H9 (cell line): ENCODE measurements around the gene SPEN. TPM values are rescaled to one million over a fixed set of nuclear protein-coding genes. Genes with fewer than 3 reads are reported as not detected.
A peak's percentile ranks its signal among the peaks of the same experiment; 100 is the strongest.

Experiments
- DNase-seq: peaks from one replicate; pipeline ENCODE4 v3.0.0-alpha.2; 2017
- H2AFZ ChIP-seq: one replicate; pipeline ENCODE4 v1.6.1; 2013; ENCODE audit warnings: mild to moderate bottlenecking, low read length, control low read depth, moderate library complexity
- H2AK5ac ChIP-seq: 2 replicates; pipeline ENCODE4 v1.6.1; 2013; ENCODE audit warnings: low read length, control low read depth, mixed read lengths; ENCODE audit not compliant: insufficient read length
- H2BK120ac ChIP-seq: one replicate; pipeline ENCODE4 v1.6.1; 2013; ENCODE audit warnings: low read depth, mild to moderate bottlenecking, low read length, control low read depth, inconsistent platforms; ENCODE audit not compliant: poor library complexity, severe bottlenecking
- H2BK12ac ChIP-seq: 2 replicates; pipeline ENCODE4 v1.6.1; 2013; ENCODE audit warnings: low read length, control low read depth, mixed read lengths, low read depth; ENCODE audit not compliant: insufficient read length
- H2BK15ac ChIP-seq: 2 replicates; pipeline ENCODE4 v1.6.1; 2013; ENCODE audit warnings: low read depth, low read length, control low read depth
- H2BK20ac ChIP-seq: one replicate; pipeline ENCODE4 v1.6.1; 2013; ENCODE audit warnings: low read depth, mild to moderate bottlenecking, low read length, control low read depth, inconsistent platforms; ENCODE audit not compliant: poor library complexity, severe bottlenecking
- H2BK5ac ChIP-seq: 2 replicates; pipeline ENCODE4 v1.6.1; 2013; ENCODE audit warnings: low read length, control low read depth, mixed read lengths; ENCODE audit not compliant: insufficient read length
- H3K14ac ChIP-seq: 2 replicates; pipeline ENCODE4 v1.6.1; 2013; ENCODE audit warnings: low read length, control low read depth; ENCODE audit not compliant: insufficient read depth
- H3K18ac ChIP-seq: 2 replicates; pipeline ENCODE4 v1.6.1; 2013; ENCODE audit warnings: low read depth, mild to moderate bottlenecking, mixed read lengths, low read length, control low read depth; ENCODE audit not compliant: insufficient read length
- H3K23ac ChIP-seq: 2 replicates; pipeline ENCODE4 v1.6.1; 2013; ENCODE audit warnings: low read length, control low read depth, mixed read lengths, low read depth; ENCODE audit not compliant: insufficient read length
- H3K23me2 ChIP-seq: 2 replicates; pipeline ENCODE4 v1.6.1; 2013; ENCODE audit warnings: low read depth, mild to moderate bottlenecking, mixed read lengths, low read length, control low read depth; ENCODE audit not compliant: insufficient read length, poor library complexity, severe bottlenecking
- H3K27ac ChIP-seq: 2 replicates; pipeline ENCODE4 v1.5.1; 2013; ENCODE audit warnings: low read length, control low read depth, mixed read lengths, low read depth; ENCODE audit not compliant: insufficient read length
- H3K27me3 ChIP-seq: 2 replicates; pipeline ENCODE4 v1.6.1; 2013; ENCODE audit warnings: low read length, control low read depth, inconsistent platforms; ENCODE audit not compliant: insufficient read depth
- H3K4ac ChIP-seq: 2 replicates; pipeline ENCODE4 v1.6.1; 2013; ENCODE audit warnings: low read depth, mild to moderate bottlenecking, control low read depth, inconsistent platforms, low read length, moderate library complexity
- H3K4me1 ChIP-seq: 2 replicates; pipeline ENCODE4 v1.6.1; 2013; ENCODE audit warnings: low read length, control low read depth, inconsistent platforms; ENCODE audit not compliant: insufficient read depth
- H3K4me2 ChIP-seq: 2 replicates; pipeline ENCODE4 v1.6.1; 2013; ENCODE audit warnings: low read length, control low read depth, mixed read lengths; ENCODE audit not compliant: insufficient read length, insufficient read depth
- H3K56ac ChIP-seq: 2 replicates; pipeline ENCODE4 v1.6.1; 2013; ENCODE audit warnings: low read depth, mild to moderate bottlenecking, mixed read lengths, low read length, control low read depth; ENCODE audit not compliant: insufficient read length
- H3K79me1 ChIP-seq: 2 replicates; pipeline ENCODE4 v1.6.1; 2013; ENCODE audit warnings: low read depth, mild to moderate bottlenecking, moderate library complexity, low read length, control low read depth, inconsistent platforms; ENCODE audit not compliant: insufficient read depth, poor library complexity, severe bottlenecking
- H3K79me2 ChIP-seq: 2 replicates; pipeline ENCODE4 v1.6.1; 2013; ENCODE audit warnings: low read length, control low read depth, inconsistent platforms; ENCODE audit not compliant: insufficient read depth
- H3K9ac ChIP-seq: 2 replicates; pipeline ENCODE4 v1.6.1; 2013; ENCODE audit warnings: low read length, control low read depth, mixed read lengths; ENCODE audit not compliant: insufficient read length; ENCODE audit errors: extremely low read depth
- H3K9me3 ChIP-seq: one replicate; pipeline ENCODE4 v1.6.1; 2013; ENCODE audit warnings: low read depth, low read length, inconsistent platforms; ENCODE audit not compliant: control insufficient read depth
- H3T11ph ChIP-seq: one replicate; pipeline ENCODE4 v1.6.1; 2013; ENCODE audit warnings: mild to moderate bottlenecking, low read length, control low read depth, inconsistent platforms
- H4K20me1 ChIP-seq: one replicate; pipeline ENCODE4 v1.6.1; 2013; ENCODE audit not compliant: control insufficient read depth, insufficient read length, insufficient read depth
- H4K5ac ChIP-seq: 2 replicates; pipeline ENCODE4 v1.6.1; 2013; ENCODE audit warnings: low read depth, mild to moderate bottlenecking, mixed read lengths, low read length, control low read depth; ENCODE audit not compliant: insufficient read length
- H4K8ac ChIP-seq: replicated peaks from 2 replicates; pipeline ENCODE4 v1.6.1; 2013; ENCODE audit warnings: low read length, control low read depth, mixed read lengths, low read depth; ENCODE audit not compliant: insufficient read length
- H4K91ac ChIP-seq: 2 replicates; pipeline ENCODE4 v1.6.1; 2013; ENCODE audit warnings: low read depth, mild to moderate bottlenecking, moderate library complexity, mixed read lengths, low read length, control low read depth; ENCODE audit not compliant: insufficient read length
- H3K27ac Mint-ChIP-seq, 3 experiments: 2 replicates in 2 of 3; 3 replicates in 1 of 3; pipeline ENCODE4 v1.8.0; 2020 to 2021; ENCODE audit warnings: mixed read lengths in 3 of 3, mild to moderate bottlenecking in 1 of 3, moderate library complexity in 1 of 3
- H3K27me3 Mint-ChIP-seq: 2 replicates; pipeline ENCODE4 v1.8.0; 2021; ENCODE audit warnings: low read depth, mild to moderate bottlenecking, moderate library complexity, mixed read lengths
- H3K36me3 Mint-ChIP-seq, 3 experiments: 2 replicates in 2 of 3; 3 replicates in 1 of 3; pipeline ENCODE4 v1.8.0; 2020 to 2021; ENCODE audit warnings: low read depth in 3 of 3, mixed read lengths in 3 of 3; ENCODE audit not compliant: insufficient read depth in 1 of 3
- H3K4me1 Mint-ChIP-seq, 2 experiments: 2 replicates each; pipeline ENCODE4 v1.8.0; 2020; ENCODE audit warnings: mixed read lengths in 2 of 2
- H3K4me3 Mint-ChIP-seq, 2 experiments: 2 replicates in 1 of 2; 3 replicates in 1 of 2; pipeline ENCODE4 v1.8.0; 2020 to 2021; ENCODE audit warnings: mild to moderate bottlenecking in 2 of 2, mixed read lengths in 2 of 2, moderate library complexity in 1 of 2
- H3K9me3 Mint-ChIP-seq, 2 experiments: 2 replicates in 1 of 2; 3 replicates in 1 of 2; pipeline ENCODE4 v1.8.0; 2020; ENCODE audit warnings: mild to moderate bottlenecking in 2 of 2, mixed read lengths in 2 of 2, moderate library complexity in 1 of 2
- CTCF ChIP-seq: fragments of 200-600 bp; sonication (generic); conservative IDR thresholded peaks from 3 replicates; pipeline ENCODE4 v1.8.0; 2021; ENCODE audit warnings: antibody characterized with exemption, mild to moderate bottlenecking
- WGBS: extraction: QIAGEN DNeasy Blood & Tissue Kit; methylation state at CpG from one replicate; pipeline ENCODE4 v1.1.7; 2013; ENCODE audit warnings: missing lambda C conversion rate, low lambda C conversion rate, mixed read lengths; ENCODE audit not compliant: insufficient read length; ENCODE audit errors: extremely low coverage; 5-methylcytosine and 5-hydroxymethylcytosine counted together
- total RNA-seq: library from RNA; stranded (reverse); gene quantifications from 2 replicates; pipeline ENCODE4 v1.2.1, GENCODE V29; 2021

The SPEN gene
- total RNA-seq, 1 experiment from 2014 or later = 59.6 TPM

GRCh38 chr1:15852036-15852827 lies 4.7 kb downstream of the SPEN start:
- Histone ChIP-seq H3T11ph (no peak overlapping the region), H3K79me2 (peaks cover 16% of the 10 kb centered on the region; the same call in 1 of the 2 replicates), H2BK12ac (no peak overlapping the region), H3K56ac (no peak overlapping the region), H3K27me3 (no peaks in the 10 kb centered on the region), H3K27ac (no peak overlapping the region), H3K79me1 (peaks cover 3% of the 10 kb centered on the region), H2BK120ac (no peak overlapping the region), H4K8ac (no peak overlapping the region), H3K23me2 (peaks cover 17% of the 10 kb centered on the region), H2BK5ac (no peak overlapping the region), H4K20me1 (no peaks in the 10 kb centered on the region), H2AK5ac (no peak overlapping the region), H4K5ac (no peak overlapping the region), H2AFZ (no peak overlapping the region), H4K91ac (no peak overlapping the region), H3K23ac (no peak overlapping the region), H2BK15ac (no peak overlapping the region), H3K9me3 (no peaks in the 10 kb centered on the region), H3K4me2 (no peak overlapping the region), H3K18ac (no peak overlapping the region), H3K4me1 (peaks cover 2% of the 10 kb centered on the region; the same call in 1 of the 2 replicates), H2BK20ac (no peak overlapping the region), H3K9ac (no peak overlapping the region), H3K4ac (no peak overlapping the region), H3K14ac (no peak overlapping the region)
- no peak for DNase-seq
- Mint-ChIP-seq H3K27ac (peak overlapping the region in 1 of 3 experiments; percentile 33; a peak in 1 of 7 replicates), H3K4me3 (no peak overlapping the region), H3K4me1 (peaks cover 27 to 29% of the 10 kb centered on the region in 2 experiments), H3K36me3 (peaks cover 0 to 2% (median 2%) of the 10 kb centered on the region in 3 experiments; a peak in 2 of 7 replicates), H3K9me3 (no peaks in the 10 kb centered on the region; a peak in 1 of 5 replicates), H3K27me3 (no peaks in the 10 kb centered on the region; the same call in 1 of the 2 replicates)
- WGBS = no CpG with 5 or more reads among the region's 6 CpGs
- TF ChIP-seq CTCF = no peak
